PC-9 (cell line): Measurements from ENCODE around the gene F5. TPM values are rescaled to one million over a fixed set of nuclear protein-coding genes. Genes with fewer than 3 reads are reported as not detected.

ENCODE experiments used
- BruUV-seq: library from RNA; stranded (reverse); fragments of 400-500 nt; replicated peaks from 2 replicates; lab custom pipeline; 2021; lab: Mats Ljungman, UMichigan
- CTCF ChIA-PET: fragments of 300-600 bp; sonication (Branson Sonifier 250); formaldehyde crosslinking; loops from one replicate; lab custom pipeline; 2022; ENCODE audit warnings: antibody characterized with exemption; lab: Charles Lee
- POLR2A ChIA-PET: fragments of 300-600 bp; sonication (Branson Sonifier 250); formaldehyde crosslinking; loops from one replicate; lab custom pipeline; 2022; ENCODE audit warnings: antibody characterized with exemption; ENCODE audit not compliant: unreplicated experiment; lab: Charles Lee
- DNase-seq, 2 experiments: peaks; one replicate each; pipeline versions ENCODE4 v3.0.0 to v3.0.0-alpha.2; 2015 to 2022; ENCODE audit warnings: mixed read lengths in 1 of 2
- H2AFZ ChIP-seq: fragments of 200-600 bp; sonication (generic); 2 replicates; pipeline ENCODE4 v1.8.1; 2017; ENCODE audit warnings: antibody characterized with exemption
- H3F3A ChIP-seq: fragments of 200-600 bp; sonication (generic); 2 replicates; pipeline ENCODE4 v1.8.1; 2017; ENCODE audit warnings: antibody characterized with exemption, mild to moderate bottlenecking, low read depth; ENCODE audit not compliant: insufficient read depth
- H3K27ac ChIP-seq: fragments of 200-600 bp; sonication (generic); 2 replicates; pipeline ENCODE4 v1.6.1; 2016; ENCODE audit warnings: mixed run types
- H3K27me3 ChIP-seq: fragments of 200-600 bp; sonication (generic); 2 replicates; pipeline ENCODE4 v1.6.1; 2016; ENCODE audit warnings: low read depth, mixed run types; ENCODE audit not compliant: insufficient read depth
- H3K36me3 ChIP-seq: fragments of 200-600 bp; sonication (generic); 2 replicates; pipeline ENCODE4 v1.6.1; 2016; ENCODE audit warnings: low read depth, mixed run types
- H3K4me1 ChIP-seq: fragments of 200-600 bp; sonication (generic); replicated peaks from 2 replicates; pipeline ENCODE4 v1.6.1; 2016; ENCODE audit warnings: mixed run types; ENCODE audit not compliant: insufficient read depth
- H3K4me2 ChIP-seq: fragments of 200-600 bp; sonication (generic); 2 replicates; pipeline ENCODE4 v1.6.1; 2017; ENCODE audit warnings: mixed run types
- H3K4me3 ChIP-seq: fragments of 200-600 bp; sonication (generic); 2 replicates; pipeline ENCODE4 v1.6.1; 2016; ENCODE audit warnings: mixed run types
- H3K79me2 ChIP-seq: fragments of 200-600 bp; sonication (generic); 2 replicates; pipeline ENCODE4 v1.6.1; 2017; ENCODE audit warnings: low read depth, mixed run types
- H3K9me2 ChIP-seq: fragments of 200-600 bp; sonication (generic); 2 replicates; pipeline ENCODE4 v1.8.1; 2017; ENCODE audit warnings: mild to moderate bottlenecking; ENCODE audit not compliant: insufficient read depth
- H3K9me3 ChIP-seq: fragments of 200-600 bp; sonication (generic); 2 replicates; pipeline ENCODE4 v1.8.1; 2016; ENCODE audit warnings: low read depth; ENCODE audit not compliant: insufficient read depth
- H4K20me1 ChIP-seq: fragments of 200-600 bp; sonication (generic); 2 replicates; pipeline ENCODE4 v1.8.1; 2017; ENCODE audit not compliant: insufficient read depth
- EZH2 ChIP-seq: fragments of 200-600 bp; sonication (generic); IDR thresholded peaks from 2 replicates; pipeline ENCODE4 v1.8.0; 2017; ENCODE audit warnings: antibody characterized with exemption, low read depth
- intact Hi-C: fragments of 100-400 bp; cut with micrococcal nuclease; formaldehyde crosslinking; loops from one replicate; pipeline ENCODE4 v1.10.0; 2022; ENCODE audit not compliant: unreplicated experiment
- total RNA-seq: library from RNA; stranded (reverse); gene quantifications from 2 replicates; pipeline ENCODE4 v1.2.3, GENCODE V29; 2021
- TF ChIP-seq, protein P1 (sequence below): fragments of 200-600 bp; sonication (generic); conservative IDR thresholded peaks from 2 replicates; pipeline ENCODE4 v1.6.1; 2017; ENCODE audit warnings: mixed run types, antibody characterized with exemption, mild to moderate bottlenecking, moderate library complexity

F5 gene
- total RNA-seq, 1 experiment from 2014 or later, result not detected

DNA sequence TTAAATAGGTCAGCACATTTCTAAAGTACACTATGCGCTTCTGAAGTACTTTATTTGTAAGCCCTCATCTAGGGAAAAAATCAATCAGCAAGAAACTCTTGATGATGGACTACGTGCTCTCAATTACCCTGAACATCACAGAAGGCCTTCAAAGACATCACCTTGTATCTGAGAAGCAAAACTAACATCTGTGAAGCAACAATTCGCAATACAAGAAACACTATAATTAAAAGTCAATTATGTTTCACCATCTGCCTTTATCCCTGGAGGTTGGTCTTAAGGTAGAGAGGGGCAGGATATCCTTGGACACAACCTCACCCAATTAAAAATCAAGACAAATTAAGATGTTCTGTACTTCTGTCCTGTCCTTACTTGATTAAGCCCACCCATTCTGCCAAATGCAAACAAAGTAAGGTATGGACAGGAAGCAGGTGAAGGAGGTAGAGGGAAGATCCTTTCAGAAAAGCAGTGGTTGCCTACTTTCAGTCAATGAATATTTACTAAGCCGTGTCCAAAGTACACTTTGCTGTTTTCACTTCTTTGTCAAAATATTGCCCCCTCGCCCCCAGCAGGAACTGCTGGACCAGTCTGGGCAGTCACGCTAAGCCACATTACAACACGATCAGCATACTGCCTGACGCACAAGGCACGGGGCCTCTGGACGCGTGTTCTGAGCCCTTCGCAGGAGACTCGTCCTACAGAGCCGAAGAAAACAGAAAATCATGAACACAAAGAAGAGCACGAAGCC is 101.4 kb downstream of the F5 start:
- peaks cover 5% of the 10 kb centered on the region; the same call in 1 of the 2 replicates for H3K9me2 ChIP-seq
- peak overlapping the region; percentile 87 for H2AFZ ChIP-seq
- H3K27me3 ChIP-seq, result no peaks in the 10 kb centered on the region
- no peaks in the 10 kb centered on the region; the same call in 1 of the 2 replicates for H3K36me3 ChIP-seq
- H4K20me1 ChIP-seq, result no peaks in the 10 kb centered on the region
- TF ChIP-seq, protein P1, sequence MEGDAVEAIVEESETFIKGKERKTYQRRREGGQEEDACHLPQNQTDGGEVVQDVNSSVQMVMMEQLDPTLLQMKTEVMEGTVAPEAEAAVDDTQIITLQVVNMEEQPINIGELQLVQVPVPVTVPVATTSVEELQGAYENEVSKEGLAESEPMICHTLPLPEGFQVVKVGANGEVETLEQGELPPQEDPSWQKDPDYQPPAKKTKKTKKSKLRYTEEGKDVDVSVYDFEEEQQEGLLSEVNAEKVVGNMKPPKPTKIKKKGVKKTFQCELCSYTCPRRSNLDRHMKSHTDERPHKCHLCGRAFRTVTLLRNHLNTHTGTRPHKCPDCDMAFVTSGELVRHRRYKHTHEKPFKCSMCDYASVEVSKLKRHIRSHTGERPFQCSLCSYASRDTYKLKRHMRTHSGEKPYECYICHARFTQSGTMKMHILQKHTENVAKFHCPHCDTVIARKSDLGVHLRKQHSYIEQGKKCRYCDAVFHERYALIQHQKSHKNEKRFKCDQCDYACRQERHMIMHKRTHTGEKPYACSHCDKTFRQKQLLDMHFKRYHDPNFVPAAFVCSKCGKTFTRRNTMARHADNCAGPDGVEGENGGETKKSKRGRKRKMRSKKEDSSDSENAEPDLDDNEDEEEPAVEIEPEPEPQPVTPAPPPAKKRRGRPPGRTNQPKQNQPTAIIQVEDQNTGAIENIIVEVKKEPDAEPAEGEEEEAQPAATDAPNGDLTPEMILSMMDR, result no peak
- no peak for TF ChIP-seq EZH2
- H3K79me2 ChIP-seq, result peaks cover 52% of the 10 kb centered on the region
- TSS peak; percentile 47 for BruUV-seq
- H3K27ac ChIP-seq, result peak overlapping the region; percentile 89
- CTCF ChIA-PET, result no interaction called here
- POLR2A ChIA-PET, result interaction anchor here (0.6 to 1.3 kb wide), 2 partner anchors 21 to 44 kb away, joined by 4 to 5 read pairs; no protein-coding TSS in a partner anchor
- intact Hi-C loops, result loop anchor here (5.0 to 10.0 kb wide), 2 partner anchors 118 to 310 kb away; partner anchors contain the start of genes BLZF1, METTL18 and NME7
- peaks cover 41% of the 10 kb centered on the region for H3K4me1 ChIP-seq
- H3K9me3 ChIP-seq, result no peaks in the 10 kb centered on the region
- peak overlapping the region; percentile 90 for H3K4me2 ChIP-seq
- peaks cover 12% of the 10 kb centered on the region for H3F3A ChIP-seq
- DNase-seq, result peak in 1 of 2 experiments; percentile 53
- H3K4me3 ChIP-seq, result peak overlapping the region; percentile 85

DNA sequence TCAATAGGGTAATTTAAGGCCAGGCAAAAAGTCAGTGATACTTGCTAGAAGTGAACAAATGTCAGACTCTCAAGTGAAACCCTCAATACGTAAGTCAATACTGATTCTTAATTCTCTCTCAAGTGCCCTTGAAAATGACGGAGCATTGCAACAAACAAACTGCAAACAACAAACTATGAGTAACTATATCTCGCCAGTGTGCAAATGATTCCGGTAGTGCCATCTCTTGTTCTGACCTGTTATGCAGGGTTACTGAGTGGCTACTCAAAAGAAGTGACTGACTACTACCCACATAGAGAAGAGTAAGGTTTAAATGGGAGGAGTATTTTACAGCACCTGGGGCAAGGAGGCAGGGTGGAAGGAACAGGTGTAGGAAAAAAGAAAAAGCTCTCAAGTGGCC is 102.2 kb downstream of the F5 start:
- Histone ChIP-seq H3K9me2 (peaks cover 1% of the 10 kb centered on the region; the same call in 1 of the 2 replicates), H3K79me2 (peaks cover 60% of the 10 kb centered on the region), H3K4me1 (peaks cover 49% of the 10 kb centered on the region), H3K27ac (0 out of 2 replicates have a peak overlapping the region, but pooled peaks have one; percentile 9), H3K4me2 (peak overlapping the region; percentile 90), H4K20me1 (no peaks in the 10 kb centered on the region), H3F3A (peaks cover 12% of the 10 kb centered on the region), H2AFZ (no peak overlapping the region), H3K36me3 (no peaks in the 10 kb centered on the region; the same call in 1 of the 2 replicates), H3K27me3 (no peaks in the 10 kb centered on the region), H3K4me3 (peak overlapping the region; percentile 85; the same call in 1 of the 2 replicates), H3K9me3 (no peaks in the 10 kb centered on the region)
- no peak for DNase-seq
- POLR2A ChIA-PET, result no interaction called here
- intact Hi-C loops, result loop anchor here (10.0 kb wide), 1 partner anchor 311 kb away; the partner anchor contains the start of gene METTL18
- TF ChIP-seq EZH2, result no peak
- TF ChIP-seq, protein P1, result no peak
- BruUV-seq, result no TSS peak
- CTCF ChIA-PET, result interaction anchor here (0.7 kb wide), 1 partner anchor 507 kb away, joined by 3 read pairs; no protein-coding TSS in a partner anchor

DNA sequence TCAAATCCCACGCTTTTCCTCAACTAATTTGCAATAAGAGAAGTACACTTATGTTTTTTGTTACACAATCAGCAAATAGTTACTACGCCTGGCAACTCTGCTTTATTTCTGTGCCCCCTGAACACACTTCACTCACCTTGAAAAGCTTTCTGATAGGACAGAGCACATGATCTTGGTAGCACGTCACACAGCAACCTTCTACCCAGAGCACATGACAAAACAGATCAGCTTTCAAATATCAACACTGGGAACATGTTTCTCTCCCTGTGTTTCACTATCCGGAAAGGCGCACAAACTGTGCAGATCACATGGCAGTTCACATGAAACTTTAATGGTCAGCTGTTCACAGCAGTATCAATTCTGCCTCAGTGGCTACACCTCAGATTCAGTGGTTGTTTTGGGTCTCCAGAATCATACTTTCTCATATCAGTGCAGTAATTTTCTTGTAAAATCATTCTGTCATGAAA is 102.7 kb downstream of the F5 start:
- intact Hi-C loops, result loop anchor here (10.0 kb wide), 1 partner anchor 311 kb away; the partner anchor contains the start of gene METTL18
- Histone ChIP-seq H3K79me2 (peaks cover 66% of the 10 kb centered on the region), H3K9me3 (no peaks in the 10 kb centered on the region), H3K4me1 (peaks cover 49% of the 10 kb centered on the region), H3F3A (peaks cover 12% of the 10 kb centered on the region), H4K20me1 (no peaks in the 10 kb centered on the region), H3K4me2 (peak overlapping the region; percentile 90), H3K36me3 (no peaks in the 10 kb centered on the region; the same call in 1 of the 2 replicates), H3K9me2 (no peaks in the 10 kb centered on the region), H3K27ac (no peak overlapping the region), H3K4me3 (peak overlapping the region; percentile 85; the same call in 1 of the 2 replicates), H2AFZ (no peak overlapping the region), H3K27me3 (no peaks in the 10 kb centered on the region)
- no peak for DNase-seq
- no peak for TF ChIP-seq EZH2
- TF ChIP-seq, protein P1, result no peak
- no TSS peak for BruUV-seq
- CTCF ChIA-PET, result no interaction called here
- POLR2A ChIA-PET, result interaction anchor here (0.6 kb wide), 2 partner anchors 65 to 929 kb away, joined by 4 to 5 read pairs; no protein-coding TSS in a partner anchor
